Eye (tissue), 1 donor: ENCODE results near the gene VRK3.

Source experiments
- DNase-seq: peaks from one replicate; pipeline ENCODE4 v3.0.0-alpha.2; 2015

Gene VRK3

DNA sequence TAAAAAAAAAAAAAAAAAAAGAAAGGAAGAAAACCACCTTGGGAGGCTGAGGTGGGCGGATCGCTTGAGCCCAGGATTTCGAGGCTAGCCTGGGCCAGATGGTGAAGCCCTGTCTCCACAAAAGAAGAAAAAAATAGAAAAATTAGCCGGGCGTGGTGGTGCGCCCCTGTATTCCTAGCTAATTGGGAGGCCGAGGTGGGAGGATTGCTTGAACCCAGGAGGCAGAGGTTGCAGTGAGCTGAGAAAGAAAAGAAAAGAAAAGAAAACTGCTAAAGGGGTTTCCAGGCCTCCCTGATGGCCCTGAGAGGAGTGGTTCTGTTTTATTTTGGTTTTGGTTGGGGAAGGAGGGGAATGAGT, 1.4 kb upstream of the VRK3 start:
- no peak for DNase-seq

GRCh38 chr19:50025794-50026549, 800 bp upstream of the VRK3 start, which contains the start of gene ZNF473:
ZNF473 (plus strand) TSS chr19:50026005; CDS start chr19:50031083, 5,078 bp downstream.
- no peak for DNase-seq

DNA sequence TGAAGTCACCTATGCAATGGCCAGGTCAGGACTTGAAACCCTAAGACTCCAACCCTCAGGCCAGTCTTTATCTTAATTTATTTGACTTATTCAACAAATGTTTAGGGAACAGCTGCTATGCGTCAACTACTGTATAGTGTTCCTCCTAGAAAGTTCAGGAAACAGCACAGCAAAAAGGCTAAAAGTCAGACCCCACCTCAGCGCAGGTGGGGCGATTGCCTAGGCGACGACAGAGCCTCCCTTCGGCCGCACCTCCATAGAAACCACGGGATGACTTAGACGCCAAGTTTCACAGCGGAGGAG, 502 bp downstream of the VRK3 start:
- no peak for DNase-seq

GRCh38 chr19:50022823-50023222, 2.3 kb downstream of the VRK3 start:
- no peak for DNase-seq

GRCh38 chr19:50020481-50020880, 4.7 kb downstream of the VRK3 start:
- DNase-seq = peak; percentile 10

DNA sequence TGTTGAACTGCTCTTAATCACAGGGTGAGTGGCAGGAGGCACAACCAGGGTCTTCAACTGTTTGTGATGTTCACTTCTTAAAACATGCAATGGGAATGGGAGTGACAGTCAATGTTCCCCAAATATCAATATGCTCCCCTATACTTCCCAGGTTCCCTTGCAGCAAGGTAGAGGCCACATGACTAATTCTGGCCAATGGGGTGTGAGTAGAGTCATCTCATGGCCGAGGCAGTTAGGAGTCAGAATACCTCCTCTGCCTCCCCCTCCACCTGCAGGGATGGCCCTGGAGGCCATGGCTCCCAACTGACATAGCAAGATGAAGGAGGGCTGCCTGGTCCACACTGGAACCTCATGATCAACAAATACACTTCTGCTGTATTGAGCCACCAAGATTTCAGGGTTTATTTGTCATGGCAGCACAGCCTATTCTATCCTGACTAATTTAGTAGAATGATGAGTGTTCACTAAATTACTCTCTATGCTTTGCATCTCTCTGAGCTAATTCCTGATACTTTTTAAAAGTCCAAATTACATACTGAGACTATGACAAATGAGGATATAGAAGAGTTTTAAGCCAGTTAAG, 8.9 kb downstream of the VRK3 start:
- DNase-seq = no peak

DNA sequence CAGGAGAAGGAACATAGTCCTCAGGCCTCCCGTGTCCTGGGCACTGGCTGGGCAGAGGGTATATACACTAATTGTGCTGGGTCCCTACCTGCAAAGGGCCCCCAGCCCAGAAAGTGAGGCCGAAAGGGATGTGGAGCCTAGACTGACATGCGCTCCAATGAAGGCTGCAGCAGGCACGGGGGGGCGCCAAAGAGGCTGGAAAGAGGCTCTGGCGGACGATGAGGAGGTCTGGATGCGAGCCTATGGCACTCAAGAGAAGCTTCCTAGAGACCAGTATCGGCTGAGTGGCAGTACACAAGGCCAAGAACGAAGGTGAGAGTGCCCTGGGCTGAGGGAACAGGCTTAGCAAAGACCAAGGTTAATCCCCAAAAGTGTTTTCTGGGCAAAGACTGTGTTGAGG, 16.6 kb downstream of the VRK3 start:
- DNase-seq = peak; percentile 19

DNA sequence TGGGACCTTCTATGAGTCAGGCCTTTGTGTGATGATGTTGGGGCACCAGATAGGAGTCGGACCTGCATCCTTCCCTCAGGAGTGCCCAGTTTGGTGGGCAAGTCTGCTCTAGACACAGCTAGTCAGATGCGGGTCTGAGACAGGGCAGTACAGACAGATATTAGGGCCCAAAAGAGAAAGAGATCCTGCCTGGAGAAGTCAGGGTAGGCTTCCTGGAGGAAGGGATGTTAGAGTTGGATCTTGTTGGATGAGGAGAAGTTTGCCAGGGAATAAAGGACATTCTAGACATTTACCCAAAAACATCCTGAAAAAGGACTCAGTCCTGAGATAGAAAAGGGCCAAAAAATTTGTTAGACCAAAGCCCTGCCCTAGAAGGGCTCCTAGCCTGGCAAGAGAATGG, 17.2 kb downstream of the VRK3 start:
- DNase-seq = no peak

GRCh38 chr19:50007170-50007569, 18.0 kb downstream of the VRK3 start:
- DNase-seq = no peak

DNA sequence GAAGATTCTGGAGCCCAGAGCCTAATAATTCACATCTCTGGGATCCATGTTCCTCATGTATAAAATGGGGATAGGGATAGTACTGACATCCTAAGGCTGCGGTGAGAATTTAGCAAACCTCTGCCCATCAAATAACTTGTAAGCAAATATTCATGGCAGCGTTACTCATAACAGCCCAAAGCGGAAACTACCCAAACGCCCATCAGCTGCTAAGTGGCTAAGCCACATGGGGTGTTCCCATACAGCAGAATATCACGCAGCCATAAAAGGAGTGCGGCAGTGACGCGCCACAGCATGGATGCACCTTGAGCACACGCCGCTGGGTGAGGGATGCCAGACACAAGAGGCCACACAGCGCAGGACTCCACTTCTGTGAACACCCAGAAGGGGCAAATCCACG, 19.7 kb downstream of the VRK3 start:
- DNase-seq = no peak

GRCh38 chr19:50003810-50004419, 21.3 kb downstream of the VRK3 start:
- no peak for DNase-seq

DNA sequence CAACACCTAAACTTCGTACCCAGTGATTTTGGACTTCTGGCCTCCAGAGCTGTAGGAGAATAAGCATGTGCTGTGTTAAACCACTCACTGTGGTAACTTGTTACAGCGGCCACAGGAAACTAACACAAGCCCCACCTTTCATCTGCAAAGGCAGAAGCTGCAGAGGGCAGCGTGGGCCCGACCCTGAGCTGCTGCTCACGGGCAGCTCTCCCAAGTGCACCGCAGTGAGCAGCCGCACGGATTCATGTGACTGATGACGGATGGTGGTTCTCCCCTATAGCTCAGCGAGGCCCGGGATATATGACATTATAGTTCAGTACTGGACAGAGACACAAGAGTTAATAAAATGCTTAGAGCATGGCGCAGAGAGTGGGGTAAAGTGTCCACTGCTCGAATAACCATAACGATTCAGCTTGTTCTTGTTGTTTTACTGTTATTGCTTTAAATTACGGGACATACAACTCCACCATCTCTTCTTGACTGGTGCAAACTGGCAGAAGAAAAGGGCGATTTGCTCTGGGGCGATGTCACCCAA, 21.9 kb downstream of the VRK3 start:
- DNase-seq = no peak

DNA sequence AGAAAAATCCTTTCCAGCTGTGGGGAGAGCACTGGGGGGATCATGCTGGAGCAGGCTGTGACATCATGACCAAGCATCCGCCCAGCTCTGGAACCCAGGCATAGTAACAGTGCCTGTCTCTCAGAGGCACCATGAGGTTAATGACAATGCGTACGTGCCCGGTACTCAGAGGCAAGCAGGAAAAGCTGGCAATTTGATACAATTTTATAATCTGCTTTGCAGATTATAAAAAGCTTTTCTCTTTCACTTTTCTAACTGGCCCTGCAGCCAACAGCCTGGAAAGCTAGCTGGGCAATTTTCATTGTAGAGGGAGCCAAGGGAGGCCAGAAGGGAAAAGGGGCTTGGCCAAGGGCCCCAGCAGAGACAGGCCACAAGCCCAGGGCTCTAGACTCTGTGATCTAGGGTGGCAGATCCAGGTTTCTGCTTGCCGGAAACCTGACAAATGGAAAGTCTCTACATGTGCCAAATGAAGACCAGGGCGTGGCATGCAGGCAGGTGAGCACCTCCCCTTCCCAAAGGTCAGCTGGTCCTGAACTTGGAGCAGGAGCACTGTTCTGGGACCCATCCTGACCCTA, 22.7 kb downstream of the VRK3 start:
- no peak for DNase-seq

DNA sequence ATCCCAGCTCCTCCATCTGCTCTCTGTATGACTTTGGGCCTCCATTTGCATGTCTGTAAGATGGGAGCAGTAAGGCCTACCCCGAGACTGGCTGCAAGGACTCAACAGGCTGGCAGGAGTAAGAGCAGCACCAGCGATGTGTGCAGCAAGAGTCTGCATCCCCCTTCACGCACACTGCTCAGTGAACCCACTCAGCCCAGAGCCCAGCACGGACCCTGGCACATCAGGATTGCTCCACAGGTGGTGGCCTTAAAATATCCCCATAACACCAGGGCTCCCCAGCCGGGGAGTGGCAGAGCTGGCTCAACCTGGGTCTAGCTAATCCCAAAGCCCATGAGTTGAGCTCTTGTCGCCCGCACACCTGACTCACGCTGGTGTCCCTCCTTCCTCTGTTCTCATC, 23.4 kb downstream of the VRK3 start:
- DNase-seq = no peak

GRCh38 chr19:50000841-50001557, 24.2 kb downstream of the VRK3 start:
- no peak for DNase-seq

DNA sequence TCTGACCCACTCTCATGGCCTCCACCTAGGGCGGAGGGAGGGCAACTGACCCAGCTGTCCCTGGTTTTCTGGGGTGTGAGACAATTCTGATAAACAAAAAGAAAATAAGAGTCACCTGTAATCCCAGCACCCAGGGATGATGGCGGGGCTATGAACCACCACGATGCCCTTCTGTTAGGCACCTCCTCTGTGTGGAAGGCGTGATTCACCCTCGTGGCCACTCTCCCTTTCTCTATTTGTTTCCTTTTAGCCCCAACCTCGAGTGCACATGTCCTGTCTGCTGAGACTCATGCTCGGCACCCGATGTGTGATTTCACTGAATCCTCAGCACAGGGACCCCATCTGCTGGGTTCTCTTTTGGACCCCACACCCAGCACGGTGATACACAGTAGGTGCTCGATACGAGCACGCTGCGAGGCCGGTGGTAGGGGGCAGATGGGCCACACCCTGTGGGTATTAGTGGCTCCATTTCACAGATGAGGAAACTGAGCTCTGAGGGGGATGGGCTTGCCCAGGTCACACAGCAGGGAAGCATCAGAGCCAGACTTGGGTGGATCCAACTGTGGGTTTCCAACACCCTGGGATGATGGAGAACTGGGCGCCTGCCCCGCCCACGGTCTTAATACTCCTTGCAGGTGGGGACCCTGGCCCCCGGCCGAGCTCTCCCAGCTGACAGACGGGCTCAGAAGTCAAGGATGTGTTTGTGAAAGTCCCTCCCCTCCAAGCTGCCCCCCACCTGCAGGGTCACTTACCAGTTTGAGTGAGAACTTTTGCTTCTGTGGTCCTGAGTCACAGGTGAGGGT, 24.9 kb downstream of the VRK3 start:
- no peak for DNase-seq

GRCh38 chr19:49999371-50000010, 25.7 kb downstream of the VRK3 start:
- DNase-seq = no peak

DNA sequence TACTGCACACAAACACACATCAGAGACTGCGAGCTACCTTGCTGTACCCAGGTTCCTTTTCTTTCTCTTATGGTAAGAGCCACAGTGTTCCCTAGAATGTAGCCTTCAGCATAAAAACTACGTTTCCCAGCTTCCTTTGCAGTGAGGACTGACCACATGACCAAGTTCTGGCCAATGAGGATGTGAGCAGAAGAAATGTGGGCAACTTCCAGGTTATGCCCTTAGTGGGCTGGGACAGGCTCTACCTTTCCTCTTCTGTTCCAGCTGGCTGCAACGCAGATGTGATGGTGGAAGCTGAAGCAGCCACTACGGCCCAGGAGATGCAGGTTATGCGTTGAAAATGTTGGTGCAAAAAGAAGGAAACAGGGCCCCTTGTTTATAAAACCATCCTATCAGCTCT, 27.5 kb downstream of the VRK3 start:
- peak; percentile 64 for DNase-seq

DNA sequence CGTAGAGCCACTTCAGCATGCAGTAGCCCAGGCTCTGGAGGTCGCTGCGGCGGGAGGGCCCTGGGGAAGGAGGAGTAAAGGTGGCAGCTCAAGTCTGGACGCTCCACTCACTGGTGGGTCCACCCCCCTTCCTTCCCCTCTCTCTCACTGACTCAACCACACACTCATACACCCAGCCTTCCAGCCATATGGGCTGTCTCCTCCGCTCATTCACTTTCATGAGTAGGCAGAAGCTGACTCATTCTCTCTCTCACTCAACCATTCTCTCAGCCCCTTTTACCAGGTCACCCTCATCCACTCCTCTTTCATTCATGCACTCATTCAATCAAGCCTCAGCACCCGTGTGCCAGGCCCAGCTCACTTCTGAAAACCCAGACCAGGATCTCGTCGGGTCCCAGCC, 36.7 kb downstream of the VRK3 start:
- DNase-seq = no peak

DNA sequence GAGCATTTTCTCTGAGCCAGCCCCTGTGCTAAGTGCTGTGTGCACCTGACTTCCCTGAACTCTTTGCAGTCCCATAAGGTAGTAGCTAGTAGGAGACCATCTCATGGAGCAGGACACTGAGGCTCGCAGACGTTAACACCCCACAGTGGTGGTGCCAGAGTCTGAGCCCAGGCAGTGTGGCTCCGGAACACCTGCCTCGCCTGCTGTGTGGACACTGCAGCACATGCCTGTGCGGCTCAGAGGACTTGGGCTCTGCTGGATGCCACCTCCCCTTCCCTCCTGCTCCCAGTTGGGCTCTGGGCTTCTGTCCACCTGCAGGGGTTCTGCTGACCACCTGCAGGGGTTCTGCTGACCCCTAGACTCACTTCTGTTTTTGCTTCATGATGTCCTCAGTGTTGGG, 37.2 kb downstream of the VRK3 start:
- DNase-seq = no peak

GRCh38 chr19:49987159-49987698, 37.9 kb downstream of the VRK3 start:
- DNase-seq = peak; percentile 97

GRCh38 chr19:49986354-49986753, 38.8 kb downstream of the VRK3 start:
- DNase-seq = no peak
